ENCODE results near the gene NFIC.

DNA sequence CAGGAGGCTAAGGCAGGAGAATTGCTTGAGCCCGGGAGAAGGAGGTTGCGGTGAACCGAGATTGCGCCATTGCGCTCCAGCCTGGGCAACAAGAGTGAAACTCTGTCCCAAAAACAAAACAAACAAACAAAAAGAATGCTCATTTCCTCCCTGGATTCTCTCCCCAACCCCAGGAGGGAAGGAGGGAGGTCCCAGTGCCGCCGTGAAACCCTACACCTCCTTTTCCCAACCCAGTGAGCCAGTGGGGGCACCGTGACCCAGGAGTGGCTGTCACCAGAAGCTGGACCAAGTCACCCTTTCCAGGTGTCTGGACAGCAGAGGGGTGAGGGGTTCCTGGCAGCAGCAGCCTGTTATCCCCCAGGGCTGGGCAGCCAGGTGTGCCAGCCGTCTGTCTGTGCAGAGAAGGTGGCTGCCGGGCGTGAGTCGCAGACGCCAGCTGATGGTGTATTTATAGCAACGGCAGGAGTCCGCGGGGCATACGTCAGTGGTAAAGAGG is 23.5 kb downstream of the NFIC start:
- no peak for TF ChIP-seq EZH2 (IDR thresholded peaks at IDR 0.05)
- TF ChIP-seq POLR2AphosphoS5 (IDR thresholded peaks at IDR 0.05; ENCODE audit: borderline replicate concordance, low read depth, low read length), result no peak
- TF ChIP-seq FOXP2 (optimal IDR thresholded peaks at IDR 0.05; ENCODE audit: control extremely low read depth, extremely low read length, insufficient read depth), result no peak

Measured in SK-N-MC (cell line).